RWPE2 (cell line): ENCODE data around the gene MED16.
A peak's percentile ranks its signal among the peaks of the same experiment; 100 is the strongest.

Experiments used
- ATAC-seq: fragments of 200-7000 bp; cut with Tn5 transposase; 3 replicates; pipeline ENCODE4 v1.9.1; 2021; ENCODE audit warnings: low read depth
- DNase-seq: peaks from one replicate; pipeline ENCODE4 v3.0.0-alpha.2; 2020; ENCODE audit warnings: low spot score
- H3K27ac ChIP-seq: fragments of 450-650 bp; 2 replicates; pipeline ENCODE4 v1.5.1; 2017; ENCODE audit warnings: mild to moderate bottlenecking; ENCODE audit not compliant: poor library complexity, severe bottlenecking
- H3K27me3 ChIP-seq: fragments of 250-450 bp; sonication (Bioruptor Pico); 2 replicates; pipeline ENCODE4 v1.5.1; 2021; ENCODE audit warnings: mild to moderate bottlenecking, moderate library complexity; ENCODE audit not compliant: insufficient read depth, poor library complexity, severe bottlenecking
- H3K36me3 ChIP-seq: fragments of 250-450 bp; sonication (Bioruptor Pico); 2 replicates; pipeline ENCODE4 v1.5.1; 2020; ENCODE audit warnings: low read depth, mild to moderate bottlenecking, moderate library complexity
- H3K4me1 ChIP-seq: fragments of 250-450 bp; sonication (Bioruptor Pico); 2 replicates; pipeline ENCODE4 v1.5.1; 2021; ENCODE audit warnings: mild to moderate bottlenecking, moderate library complexity; ENCODE audit not compliant: insufficient read depth, poor library complexity, severe bottlenecking
- H3K4me3 ChIP-seq: fragments of 250-450 bp; sonication (Bioruptor Pico); 2 replicates; pipeline ENCODE4 v1.5.1; 2021; ENCODE audit warnings: mild to moderate bottlenecking, moderate library complexity; ENCODE audit not compliant: severe bottlenecking
- H3K9me3 ChIP-seq: fragments of 250-450 bp; sonication (Bioruptor Pico); 2 replicates; pipeline ENCODE4 v1.5.1; 2021; ENCODE audit warnings: mild to moderate bottlenecking, moderate library complexity; ENCODE audit not compliant: severe bottlenecking
- TF ChIP-seq, protein P1 (sequence below): fragments of 450-650 bp; IDR thresholded peaks from one replicate; pipeline ENCODE4 v1.5.1; 2017; ENCODE audit warnings: mild to moderate bottlenecking, moderate library complexity; ENCODE audit not compliant: poor library complexity, severe bottlenecking

MED16 gene

DNA sequence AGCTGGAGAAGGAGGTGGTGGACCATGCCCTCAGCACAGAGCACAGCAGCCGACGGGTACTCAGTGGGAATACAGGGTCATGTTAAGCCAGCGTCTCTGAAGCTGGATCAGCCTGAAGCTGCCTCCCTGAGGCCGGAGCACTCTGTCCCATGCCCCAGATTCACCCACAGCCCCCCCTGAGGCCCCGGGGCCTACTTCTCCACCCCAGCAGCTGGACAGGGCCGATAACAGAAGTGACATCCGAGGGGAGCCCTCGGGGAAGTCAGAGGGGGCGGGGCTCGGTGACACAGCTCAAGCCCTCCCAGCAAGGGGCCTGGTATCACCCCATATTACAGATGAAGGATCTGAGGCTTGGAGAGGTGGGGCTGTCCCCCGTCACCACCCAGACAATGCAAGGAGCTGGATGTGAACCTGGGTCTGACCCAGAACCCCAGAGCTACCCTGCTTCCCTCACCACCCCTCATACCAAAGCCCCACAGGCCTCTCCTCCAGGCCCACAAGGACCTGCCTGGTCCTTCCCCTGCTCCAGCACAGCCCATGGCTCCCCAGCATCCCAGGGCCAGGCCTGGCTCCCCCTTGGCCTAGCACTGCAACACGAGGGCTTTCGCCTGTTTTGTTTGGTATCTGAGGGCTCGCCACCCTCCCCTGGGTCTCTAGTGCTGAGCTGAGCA lies 14.3 kb upstream of the MED16 start:
- DNase-seq (no peak), ATAC-seq (no peak)
- TF ChIP-seq, protein P1, sequence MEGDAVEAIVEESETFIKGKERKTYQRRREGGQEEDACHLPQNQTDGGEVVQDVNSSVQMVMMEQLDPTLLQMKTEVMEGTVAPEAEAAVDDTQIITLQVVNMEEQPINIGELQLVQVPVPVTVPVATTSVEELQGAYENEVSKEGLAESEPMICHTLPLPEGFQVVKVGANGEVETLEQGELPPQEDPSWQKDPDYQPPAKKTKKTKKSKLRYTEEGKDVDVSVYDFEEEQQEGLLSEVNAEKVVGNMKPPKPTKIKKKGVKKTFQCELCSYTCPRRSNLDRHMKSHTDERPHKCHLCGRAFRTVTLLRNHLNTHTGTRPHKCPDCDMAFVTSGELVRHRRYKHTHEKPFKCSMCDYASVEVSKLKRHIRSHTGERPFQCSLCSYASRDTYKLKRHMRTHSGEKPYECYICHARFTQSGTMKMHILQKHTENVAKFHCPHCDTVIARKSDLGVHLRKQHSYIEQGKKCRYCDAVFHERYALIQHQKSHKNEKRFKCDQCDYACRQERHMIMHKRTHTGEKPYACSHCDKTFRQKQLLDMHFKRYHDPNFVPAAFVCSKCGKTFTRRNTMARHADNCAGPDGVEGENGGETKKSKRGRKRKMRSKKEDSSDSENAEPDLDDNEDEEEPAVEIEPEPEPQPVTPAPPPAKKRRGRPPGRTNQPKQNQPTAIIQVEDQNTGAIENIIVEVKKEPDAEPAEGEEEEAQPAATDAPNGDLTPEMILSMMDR: no peak
- H3K36me3 ChIP-seq: peaks cover 27% of the 10 kb centered on the region
- no peaks in the 10 kb centered on the region for H3K27me3 ChIP-seq
- H3K27ac ChIP-seq: no peak overlapping the region
- H3K9me3 ChIP-seq: no peaks in the 10 kb centered on the region
- no peak overlapping the region for H3K4me3 ChIP-seq
- peaks cover 10% of the 10 kb centered on the region for H3K4me1 ChIP-seq

DNA sequence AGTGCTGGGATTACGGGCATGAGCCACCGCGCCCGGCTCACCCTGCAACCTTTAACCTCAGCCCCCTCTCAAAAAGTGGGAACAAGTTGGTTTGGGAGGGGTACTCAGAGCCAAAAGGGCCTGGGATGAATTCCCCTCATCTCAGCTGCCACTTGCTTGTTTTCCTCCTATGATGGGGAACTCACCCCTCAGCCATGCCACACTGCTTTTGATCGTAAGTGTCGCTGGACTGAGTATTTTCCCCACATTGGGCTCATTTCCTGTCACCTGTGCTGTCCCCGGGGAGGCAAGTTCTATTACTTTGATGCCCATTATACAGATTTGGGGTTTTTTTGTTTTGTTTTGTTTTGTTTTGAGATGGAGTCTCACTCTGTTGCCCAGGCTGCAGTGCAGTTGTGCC lies 13.5 kb upstream of the MED16 start:
- Histone ChIP-seq H3K4me1 (peaks cover 10% of the 10 kb centered on the region), H3K36me3 (peaks cover 32% of the 10 kb centered on the region), H3K9me3 (no peaks in the 10 kb centered on the region), H3K27me3 (no peaks in the 10 kb centered on the region), H3K4me3 (no peak overlapping the region), H3K27ac (no peak overlapping the region)
- TF ChIP-seq, protein P1: no peak
- ATAC-seq: no peak
- DNase-seq: no peak

DNA sequence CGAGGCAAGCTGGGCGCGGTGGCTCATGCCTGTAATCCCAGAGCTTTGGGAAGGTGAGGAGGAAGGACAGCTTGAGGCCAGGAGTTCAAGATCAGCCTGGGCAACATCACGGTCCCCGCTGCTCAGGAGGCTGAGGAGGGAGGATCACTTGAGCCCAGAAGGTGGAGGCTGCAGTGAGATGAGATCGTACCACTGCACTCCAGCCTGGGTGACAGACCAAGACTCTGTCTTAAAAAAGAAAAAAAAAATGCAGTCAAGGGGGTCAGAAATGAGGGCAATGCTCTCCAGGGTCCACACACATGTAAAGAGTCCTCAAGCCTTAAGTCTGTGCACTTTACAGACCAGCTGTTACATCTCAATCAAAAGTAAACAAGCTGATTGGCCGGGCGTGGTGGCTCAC lies 11.6 kb upstream of the MED16 start:
- Histone ChIP-seq H3K27ac (no peak overlapping the region), H3K4me3 (no peak overlapping the region), H3K27me3 (no peaks in the 10 kb centered on the region), H3K9me3 (no peaks in the 10 kb centered on the region), H3K4me1 (peaks cover 10% of the 10 kb centered on the region), H3K36me3 (peaks cover 24% of the 10 kb centered on the region)
- TF ChIP-seq, protein P1: no peak
- DNase-seq (no peak), ATAC-seq (no peak)

DNA sequence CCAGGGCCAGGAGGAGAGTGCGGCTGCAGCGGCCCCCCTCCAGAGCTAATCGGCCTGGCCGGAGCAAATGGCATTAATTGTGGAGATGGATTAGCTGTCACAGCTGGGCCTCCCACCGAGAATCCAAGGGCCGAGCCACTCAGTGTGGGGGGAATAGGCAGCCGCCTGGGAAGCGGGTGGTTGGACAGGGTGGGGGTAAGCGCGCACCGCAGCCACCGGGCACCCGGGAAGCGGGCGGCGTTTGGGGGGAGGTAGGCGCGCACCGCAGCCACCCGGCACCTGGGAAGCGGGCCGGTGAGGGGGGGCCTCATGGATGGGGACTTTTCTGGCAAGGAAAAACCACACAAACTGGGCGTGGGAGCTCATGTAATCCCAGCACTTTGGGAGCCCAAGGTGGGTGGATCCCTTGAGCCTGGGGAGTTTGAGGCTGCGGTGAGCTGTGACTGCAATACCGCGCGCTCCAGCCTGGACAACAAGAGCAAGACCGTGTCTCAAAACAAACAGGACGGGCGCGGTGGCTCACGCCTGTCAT lies 10.3 kb upstream of the MED16 start:
- Histone ChIP-seq H3K27ac (no peak overlapping the region), H3K4me3 (no peak overlapping the region), H3K36me3 (peaks cover 31% of the 10 kb centered on the region), H3K9me3 (no peaks in the 10 kb centered on the region), H3K4me1 (no peaks in the 10 kb centered on the region), H3K27me3 (no peaks in the 10 kb centered on the region)
- DNase-seq (peak; percentile 45), ATAC-seq (no peak)
- TF ChIP-seq, protein P1: no peak

DNA sequence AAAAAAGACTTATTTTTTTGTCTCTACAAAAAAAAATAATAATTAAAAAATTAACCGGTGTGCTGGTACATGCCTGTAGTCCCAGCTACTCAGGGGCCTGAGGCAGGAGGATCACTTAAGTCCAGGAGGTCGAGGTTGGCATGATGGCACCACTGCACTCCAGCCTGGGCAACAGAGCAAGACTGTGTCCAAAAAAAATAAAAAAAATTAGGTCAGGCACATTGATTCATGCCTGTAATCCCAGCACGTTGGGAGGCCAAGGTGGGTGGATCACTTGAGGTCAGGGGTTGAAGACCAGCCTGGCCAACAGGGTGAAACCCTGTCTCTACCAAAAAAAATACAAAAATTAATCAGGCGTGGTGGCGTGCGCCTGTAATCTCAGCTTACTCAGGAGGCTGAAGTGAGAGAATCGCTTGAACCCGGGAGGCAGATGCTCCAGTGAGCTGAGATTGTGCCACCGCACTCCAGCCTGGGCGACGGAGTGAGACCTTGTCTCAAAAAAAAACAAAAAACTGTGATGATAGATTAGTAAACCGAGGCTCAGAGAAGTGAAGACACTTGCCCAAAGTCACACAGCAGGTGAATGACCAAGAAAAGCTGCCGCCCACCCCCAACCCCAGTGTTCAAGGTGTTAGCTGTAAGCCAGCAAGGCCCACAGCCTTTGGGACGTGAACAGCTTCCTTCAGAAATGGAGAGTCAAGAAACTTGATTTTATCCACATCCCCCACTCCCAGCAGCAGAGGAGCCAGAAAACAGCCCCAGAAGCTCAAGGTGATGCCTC lies 9.6 kb upstream of the MED16 start:
- TF ChIP-seq, protein P1: no peak
- no peak overlapping the region for H3K27ac ChIP-seq
- no peaks in the 10 kb centered on the region for H3K4me1 ChIP-seq
- no peak for DNase-seq
- H3K9me3 ChIP-seq: no peaks in the 10 kb centered on the region
- no peak for ATAC-seq
- H3K27me3 ChIP-seq: no peaks in the 10 kb centered on the region
- peaks cover 25% of the 10 kb centered on the region for H3K36me3 ChIP-seq
- H3K4me3 ChIP-seq: no peak overlapping the region
